Ovary (tissue), 3 donors: ENCODE data around the gene CCDC169.

Experiments
- CTCF ChIP-seq, 3 donors: fragments of 450-650 bp in 2 of 3; fragments of 200-600 bp in 1 of 3; IDR thresholded peaks; one replicate each; pipeline versions ENCODE4 v1.5.1 to v1.8.0; 2016 to 2022; ENCODE audit warnings: antibody characterized with exemption in 3 of 3, mild to moderate bottlenecking in 1 of 3
- EP300 ChIP-seq: sonication (generic); formaldehyde crosslinking; IDR thresholded peaks from one replicate; pipeline ENCODE4 v1.6.1; 2017; ENCODE audit warnings: antibody characterized with exemption
- POLR2A ChIP-seq: fragments of 450-650 bp; IDR thresholded peaks from one replicate; pipeline ENCODE4 v1.6.1; 2017; ENCODE audit warnings: antibody characterized with exemption, mild to moderate bottlenecking, moderate library complexity
- donor health status: DM: no; HTN: no; CAD: no.

GRCh38 chr13:36331280-36331679 lies 33.7 kb upstream of the CCDC169 start:
- TF ChIP-seq CTCF (IDR thresholded peaks at IDR 0.05) (no peak), EP300 (no peak), POLR2A (no peak)
